ENCODE data around the gene CHI3L2.

DNA sequence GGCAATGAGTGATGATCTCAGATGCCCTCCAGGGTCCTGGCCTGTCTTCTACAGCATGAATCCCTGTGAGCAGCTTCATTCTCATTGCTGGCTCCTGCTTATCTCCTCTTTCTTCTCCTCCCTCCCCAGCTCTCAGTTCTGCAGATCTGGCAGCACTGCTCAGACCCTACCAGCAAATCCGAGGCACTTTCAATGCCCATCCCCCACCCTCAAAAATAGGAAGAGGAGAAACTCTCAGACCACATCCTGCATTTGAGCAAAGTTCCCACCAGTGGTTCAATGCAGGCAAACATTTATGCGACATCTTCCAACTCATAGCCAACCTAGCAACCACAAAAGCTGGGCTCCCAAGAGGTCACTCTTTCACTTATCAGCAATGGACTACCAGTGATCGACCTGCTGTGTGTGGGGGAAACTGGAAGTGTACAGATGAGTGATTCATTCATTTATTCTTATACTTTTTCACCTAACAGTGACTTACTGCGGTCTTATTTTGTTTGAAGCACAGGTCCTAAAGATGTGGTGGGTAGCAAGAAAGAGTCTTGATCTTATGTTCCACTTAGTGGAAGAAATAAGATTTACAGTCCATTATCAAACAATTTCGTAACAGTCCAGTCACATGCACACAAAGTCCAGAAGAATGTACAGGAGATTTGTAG is 5.8 kb upstream of the CHI3L2 start:
- TF ChIP-seq, protein P1, sequence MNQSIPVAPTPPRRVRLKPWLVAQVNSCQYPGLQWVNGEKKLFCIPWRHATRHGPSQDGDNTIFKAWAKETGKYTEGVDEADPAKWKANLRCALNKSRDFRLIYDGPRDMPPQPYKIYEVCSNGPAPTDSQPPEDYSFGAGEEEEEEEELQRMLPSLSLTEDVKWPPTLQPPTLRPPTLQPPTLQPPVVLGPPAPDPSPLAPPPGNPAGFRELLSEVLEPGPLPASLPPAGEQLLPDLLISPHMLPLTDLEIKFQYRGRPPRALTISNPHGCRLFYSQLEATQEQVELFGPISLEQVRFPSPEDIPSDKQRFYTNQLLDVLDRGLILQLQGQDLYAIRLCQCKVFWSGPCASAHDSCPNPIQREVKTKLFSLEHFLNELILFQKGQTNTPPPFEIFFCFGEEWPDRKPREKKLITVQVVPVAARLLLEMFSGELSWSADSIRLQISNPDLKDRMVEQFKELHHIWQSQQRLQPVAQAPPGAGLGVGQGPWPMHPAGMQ (IDR thresholded peaks at IDR 0.05; ENCODE audit: borderline replicate concordance) = no peak; the same call in 1 of the 2 replicates
- no peak for TF ChIP-seq SREBF1 (IDR thresholded peaks at IDR 0.05; ENCODE audit: low read length)
- TF ChIP-seq NFIC (IDR thresholded peaks at IDR 0.05; ENCODE audit: low read depth, low read length) = no peak
- peak; percentile 62 for TF ChIP-seq POLR2A (IDR thresholded peaks at IDR 0.05; ENCODE audit: low read depth, low read length)
- peak; percentile 15 for TF ChIP-seq SIX5 (IDR thresholded peaks at IDR 0.05; ENCODE audit: low read depth, low read length, severe bottlenecking)
- TF ChIP-seq BCL11A (IDR thresholded peaks at IDR 0.05; ENCODE audit: low read depth, low read length) = peak; percentile 97
- TF ChIP-seq BHLHE40 (IDR thresholded peaks at IDR 0.05; ENCODE audit: borderline replicate concordance in 1 of 2, low read depth in 2 of 2, low read length in 1 of 2) = peak in 1 of 2 experiments; percentile 87; a peak in 2 of 4 replicates

Measured in GM12878 (cell line).